Lower leg skin (tissue), 4 donors: Measurements from ENCODE around the gene FOSL2. TPM values are rescaled to one million over a fixed set of nuclear protein-coding genes. Genes with fewer than 3 reads are reported as not detected.

Experiments used
- DNase-seq, 2 donors: peaks; one replicate each; pipeline ENCODE4 v3.0.0-alpha.2; 2019; ENCODE audit warnings: low spot score in 2 of 2
- H3K4me3 ChIP-seq: fragments of 200-600 bp; sonication (generic); 2 replicates; pipeline ENCODE4 v1.5.1; 2017; ENCODE audit warnings: mild to moderate bottlenecking, low read depth; ENCODE audit not compliant: poor library complexity, severe bottlenecking
- CTCF ChIP-seq, 3 donors: fragments of 450-650 bp; IDR thresholded peaks; one replicate each; pipeline ENCODE4 v1.5.1; 2016; ENCODE audit warnings: antibody characterized with exemption in 3 of 3, mild to moderate bottlenecking in 3 of 3, moderate library complexity in 2 of 3
- POLR2A ChIP-seq, 2 donors: fragments of 450-650 bp; IDR thresholded peaks; one replicate each; pipeline ENCODE4 v1.6.1; 2016 to 2017; ENCODE audit warnings: antibody characterized with exemption in 2 of 2, mild to moderate bottlenecking in 1 of 2, moderate library complexity in 1 of 2
- WGBS, 2 donors: methylation state at CpG; one replicate each; pipeline ENCODE4 v1.1.5; 2018; 5-methylcytosine and 5-hydroxymethylcytosine counted together
- intact Hi-C: fragments of 100-400 bp; cut with DNase I; formaldehyde crosslinking; loops from one replicate; pipeline ENCODE4 v1.15.0; 2023; ENCODE audit warnings: low total_unique reads
- total RNA-seq, 4 donors: library from RNA; depleted of rRNA; stranded (reverse); fragments of >200 nt; gene quantifications; one replicate each; pipeline ENCODE4 v1.1.0, GENCODE V29; 2016

FOSL2 gene
- total RNA-seq, 4 donors from 2014 or later, result 189 to 423 (median 301) TPM

- 84 to 91% methylated on average over 6 of the region's 6 CpGs for WGBS, 2 donors
- intact Hi-C loops, result no loop called here
- no peak overlapping the region for H3K4me3 ChIP-seq
- TF ChIP-seq CTCF (IDR thresholded peaks at IDR 0.05) (no peak), POLR2A (IDR thresholded peaks at IDR 0.05) (no peak)
- DNase-seq, result no peak
Measured at GRCh38 chr2:28412625-28413151, 20.0 kb downstream of the FOSL2 start.

- 64 to 72% methylated on average over 20 of the region's 20 CpGs for WGBS, 2 donors
- no peak for TF ChIP-seq CTCF (IDR thresholded peaks at IDR 0.05)
- TF ChIP-seq POLR2A (IDR thresholded peaks at IDR 0.05), result no peak
- no peak overlapping the region for H3K4me3 ChIP-seq
- intact Hi-C loops, result no loop called here
- no peak for DNase-seq
Measured at GRCh38 chr2:28413152-28413898, 20.7 kb downstream of the FOSL2 start.

- DNase-seq, result no peak
- intact Hi-C loops, result no loop called here
- WGBS, 2 donors, result 68% methylated on average over 7 of the region's 7 CpGs
- TF ChIP-seq CTCF (IDR thresholded peaks at IDR 0.05), result no peak
- no peak for TF ChIP-seq POLR2A (IDR thresholded peaks at IDR 0.05)
- H3K4me3 ChIP-seq, result no peak overlapping the region
Measured at GRCh38 chr2:28413899-28414295, 21.2 kb downstream of the FOSL2 start.

- WGBS, 2 donors, result 59% methylated on average over 5 of the region's 5 CpGs
- TF ChIP-seq CTCF (IDR thresholded peaks at IDR 0.05) (no peak), POLR2A (IDR thresholded peaks at IDR 0.05) (no peak)
- intact Hi-C loops, result no loop called here
- no peak overlapping the region for H3K4me3 ChIP-seq
- DNase-seq, result no peak
Measured at GRCh38 chr2:28414583-28414982, 21.9 kb downstream of the FOSL2 start.

DNA sequence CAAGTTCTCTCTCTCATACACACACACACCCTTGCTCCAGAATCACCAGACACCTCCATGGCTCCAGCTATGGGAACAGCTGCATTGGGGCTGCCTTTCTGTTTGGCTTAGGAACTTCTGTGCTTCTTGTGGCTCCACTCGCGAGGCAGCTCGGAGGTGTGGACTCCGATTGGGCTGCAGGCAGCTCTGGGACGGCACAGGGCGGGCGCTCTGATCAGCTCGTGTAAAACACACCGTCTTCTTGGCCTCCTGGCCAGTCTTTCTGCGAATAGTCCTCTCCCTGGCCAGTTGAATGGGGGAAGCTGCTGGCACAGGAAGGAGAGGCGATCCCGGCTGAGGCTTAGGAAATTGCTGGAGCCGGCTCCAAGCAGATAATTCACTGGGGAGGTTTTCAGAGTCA, 22.4 kb downstream of the FOSL2 start:
- no peak for DNase-seq
- no peak overlapping the region for H3K4me3 ChIP-seq
- intact Hi-C loops, result no loop called here
- WGBS, 2 donors, result 71 to 73% methylated on average over 13 of the region's 13 CpGs
- TF ChIP-seq CTCF (IDR thresholded peaks at IDR 0.05) (no peak), POLR2A (IDR thresholded peaks at IDR 0.05) (no peak)
